Glomerular visceral epithelial cell (primary cell): ENCODE measurements around the gene ITPKB.
A peak's percentile ranks its signal among the peaks of the same experiment; 100 is the strongest.

Experiments
- DNase-seq: peaks from one replicate; pipeline ENCODE4 v3.0.0-alpha.2; 2016; ENCODE audit errors: extremely low spot score

Gene ITPKB

DNA sequence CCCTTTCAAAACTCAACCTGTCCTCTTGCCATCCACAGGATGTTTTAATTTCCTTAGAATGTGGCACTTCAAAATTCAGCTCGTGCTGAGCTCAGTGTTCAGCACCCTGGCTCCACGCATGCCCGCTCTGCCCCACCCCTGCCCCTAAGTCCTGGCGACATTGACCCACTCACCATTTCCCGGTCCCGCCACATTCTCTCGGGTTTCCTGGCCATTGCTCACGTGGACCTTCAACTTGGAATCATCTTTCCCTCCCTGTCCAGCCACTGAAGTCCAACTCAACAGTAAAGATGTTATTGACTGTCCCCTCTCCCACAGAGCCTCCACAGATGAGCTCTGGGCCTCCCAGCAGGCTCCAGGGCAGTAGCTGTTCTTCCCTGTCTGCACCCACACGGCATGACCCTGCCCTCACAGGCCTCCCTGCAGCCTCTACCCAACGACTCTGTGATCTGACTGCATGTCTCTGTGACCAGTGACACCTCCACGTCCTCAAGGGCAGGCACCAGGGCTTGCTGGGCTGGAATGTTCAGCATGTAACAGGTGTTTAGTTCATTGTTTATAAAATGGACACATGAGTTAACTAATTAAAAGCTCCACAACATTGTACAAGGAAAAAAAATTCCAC is 53.8 kb downstream of the ITPKB start:
- DNase-seq: no peak

DNA sequence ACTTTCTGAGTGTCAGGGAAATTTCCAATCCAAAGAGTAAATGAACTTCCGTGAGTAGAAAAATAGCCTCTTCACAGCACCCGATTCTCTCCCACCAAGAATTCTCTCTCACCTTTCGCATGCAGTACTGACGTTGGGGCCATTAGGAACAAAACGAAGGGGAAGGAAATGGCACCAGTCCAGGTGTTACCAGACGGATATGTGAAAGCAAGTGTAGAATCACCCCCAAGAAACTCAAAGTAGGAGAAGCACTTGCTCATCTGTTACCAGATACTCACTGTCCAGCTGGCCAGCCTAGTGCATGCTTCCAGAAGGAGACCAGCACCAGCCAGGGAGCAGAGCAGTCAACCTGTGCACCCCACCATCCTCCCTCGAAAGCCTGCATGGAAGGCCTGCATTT is 55.1 kb downstream of the ITPKB start:
- no peak for DNase-seq

DNA sequence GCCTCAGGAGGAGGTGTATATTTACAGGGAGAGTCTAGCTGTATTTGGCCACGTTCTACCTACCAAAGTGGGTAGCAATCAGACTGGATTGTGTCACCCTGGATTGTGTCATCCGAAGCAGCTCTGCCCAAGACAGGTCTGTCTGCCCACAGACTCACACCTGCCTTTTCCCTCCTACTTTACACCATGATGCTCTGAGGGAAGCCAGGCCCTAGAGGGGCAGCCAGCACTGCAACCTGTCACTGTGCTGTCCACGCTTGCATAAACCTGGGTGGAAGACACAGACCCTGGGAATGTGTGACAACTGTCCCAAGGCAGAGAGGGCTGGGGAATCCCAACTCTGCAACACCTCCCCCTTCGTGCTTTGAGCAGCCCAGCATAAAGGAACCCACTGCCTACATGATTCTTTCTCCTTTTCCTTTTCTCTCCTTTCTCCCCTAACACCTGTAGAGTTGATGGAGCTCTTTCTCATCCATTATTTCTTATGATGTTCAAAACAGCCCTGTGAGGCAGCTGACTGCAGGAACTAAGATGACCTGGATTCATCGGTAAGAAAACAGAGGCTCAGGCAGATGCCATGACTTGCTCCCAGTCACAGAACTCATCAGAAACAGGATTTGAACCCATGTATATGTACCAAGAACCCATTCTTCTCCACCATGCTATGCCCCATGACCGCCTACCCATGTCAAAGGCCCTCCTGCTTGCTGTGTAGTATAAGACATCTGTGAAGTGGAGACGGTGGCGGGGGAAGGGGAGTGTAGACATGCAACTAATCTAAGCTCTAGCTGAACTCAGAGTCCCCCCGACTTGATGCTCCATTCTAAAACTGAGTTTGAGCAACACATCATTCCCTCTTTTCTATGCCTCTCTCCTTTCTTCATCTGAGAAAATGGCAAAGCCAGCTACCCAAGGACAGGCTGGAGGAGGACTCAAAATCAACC is 55.9 kb downstream of the ITPKB start:
- DNase-seq: no peak

DNA sequence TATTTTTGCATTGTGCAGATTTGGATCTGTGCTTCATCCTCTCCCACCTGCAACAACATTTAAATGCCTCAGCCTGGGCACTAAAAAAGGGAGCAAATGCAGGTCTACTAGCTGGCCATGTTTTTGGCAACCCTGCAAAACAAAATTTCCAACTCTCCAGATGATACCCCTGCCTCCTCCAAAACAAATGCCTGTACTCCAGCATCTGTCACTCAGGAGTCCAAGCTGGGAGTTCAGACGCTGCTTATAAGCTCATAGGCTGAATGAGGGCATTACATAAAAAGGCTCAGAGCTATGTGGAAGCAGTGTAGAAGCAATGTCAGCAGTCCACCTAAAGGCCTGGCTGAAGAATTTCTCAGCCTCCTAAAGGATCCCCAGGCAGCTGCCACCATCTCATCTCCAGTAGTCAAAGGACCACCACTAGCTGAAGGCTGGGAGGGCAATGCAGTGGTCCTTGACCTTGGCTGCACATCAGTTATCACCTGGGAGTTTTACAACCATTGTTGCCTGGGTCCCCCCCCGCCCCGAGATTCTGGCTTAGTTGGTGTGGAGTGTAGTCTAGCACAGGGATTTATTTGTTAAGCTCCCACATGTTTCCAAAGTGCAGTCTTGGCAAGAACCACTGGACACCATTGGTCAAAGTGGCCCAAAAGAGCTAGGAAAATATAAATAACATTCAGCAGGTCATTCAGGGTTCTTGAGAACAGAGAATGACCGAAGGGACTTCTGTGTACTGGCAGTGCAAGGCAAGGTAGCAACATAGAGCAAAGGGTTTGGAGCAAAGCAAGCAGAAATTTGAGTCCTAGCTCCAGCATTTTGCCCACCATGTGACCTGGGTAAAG is 57.2 kb downstream of the ITPKB start:
- DNase-seq: no peak

DNA sequence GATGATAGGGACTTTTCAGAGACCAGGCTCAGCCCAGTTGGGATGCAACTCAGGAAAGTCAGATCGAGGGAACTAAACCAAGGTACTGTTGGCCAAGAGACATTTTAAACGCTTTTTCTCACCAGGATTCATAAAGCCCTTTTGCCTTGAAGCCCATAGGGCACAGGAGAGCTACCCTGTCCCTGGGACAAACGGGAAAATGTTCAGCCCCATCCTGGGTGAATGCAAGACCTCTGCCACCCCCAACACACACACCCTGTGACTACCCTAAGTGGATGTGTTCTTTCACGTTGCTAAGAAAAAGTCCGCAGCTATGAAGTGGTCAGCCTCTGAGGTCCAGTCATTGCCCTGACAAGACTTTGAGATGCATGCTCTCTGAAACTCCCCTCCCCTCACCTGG is 58.4 kb downstream of the ITPKB start:
- no peak for DNase-seq

DNA sequence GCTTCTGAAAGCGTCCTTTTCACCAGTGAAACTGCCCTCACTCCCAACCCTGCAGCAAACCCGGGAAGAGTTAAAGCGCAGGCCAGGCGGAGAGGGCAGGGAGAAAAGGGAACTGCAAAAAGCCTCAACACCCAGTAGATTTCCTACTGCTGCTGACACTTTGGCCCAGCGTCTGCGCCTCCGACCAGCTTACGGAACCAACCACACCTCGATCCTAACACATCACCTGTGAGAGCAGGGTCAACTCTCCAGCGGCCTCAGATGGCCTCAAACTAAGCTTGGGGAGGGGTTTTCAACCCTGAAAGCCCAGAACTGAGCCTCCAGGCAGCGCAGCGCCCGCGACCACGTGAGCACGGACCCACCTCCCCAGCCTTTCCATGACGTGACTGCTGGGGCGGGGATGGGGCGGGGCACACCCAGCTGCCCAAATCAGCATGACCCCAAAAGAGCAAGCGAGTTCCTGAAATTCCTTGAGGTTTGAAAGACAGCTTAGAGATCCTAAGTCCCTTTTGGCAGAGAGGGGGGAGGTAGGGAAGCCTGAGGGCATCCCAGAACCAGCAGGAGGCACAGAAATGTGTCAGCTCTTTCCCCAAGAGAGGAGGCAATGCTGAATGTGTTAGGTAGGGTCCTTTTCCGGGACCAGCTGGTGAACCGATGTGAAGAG is 59.1 kb downstream of the ITPKB start:
- DNase-seq: peak; percentile 24

DNA sequence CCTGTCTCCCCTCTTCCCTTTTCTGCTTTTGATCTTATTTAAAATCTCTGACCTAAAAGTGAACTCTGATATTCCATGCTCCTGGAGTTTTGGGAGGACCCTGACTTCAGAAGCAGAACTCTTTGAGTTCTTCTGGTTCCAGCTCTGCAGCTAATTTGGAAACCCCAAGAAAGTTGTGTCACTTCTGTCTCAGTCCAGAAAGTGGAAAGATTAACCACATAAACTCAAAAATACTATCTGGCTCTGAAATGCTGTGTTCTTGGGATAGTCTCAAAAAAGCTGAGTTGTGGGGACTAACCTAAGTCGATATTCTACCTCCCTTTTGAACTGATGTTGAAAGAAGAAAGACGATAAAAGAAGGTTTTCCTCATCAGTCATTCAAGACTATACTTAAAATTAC is 59.8 kb downstream of the ITPKB start:
- no peak for DNase-seq

DNA sequence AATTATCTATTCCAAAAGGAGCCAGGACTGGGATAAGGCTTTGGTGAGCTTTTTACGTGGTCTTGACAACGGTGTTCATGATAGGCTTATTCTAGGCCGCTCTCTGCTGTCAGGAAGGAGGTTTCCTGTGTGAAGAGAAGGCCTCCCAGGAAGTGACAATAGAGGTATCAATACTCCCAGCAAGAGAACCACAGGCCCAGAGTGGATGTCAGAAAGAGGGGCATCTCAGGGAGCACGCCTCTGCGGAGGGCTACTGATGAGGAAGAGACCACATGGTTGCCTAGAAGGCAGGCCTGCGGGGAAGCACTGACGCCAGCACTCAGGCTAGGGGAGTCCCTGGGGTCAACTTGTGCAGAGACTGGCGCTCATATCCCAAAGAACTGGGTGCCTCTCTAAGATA is 60.4 kb downstream of the ITPKB start:
- no peak for DNase-seq

DNA sequence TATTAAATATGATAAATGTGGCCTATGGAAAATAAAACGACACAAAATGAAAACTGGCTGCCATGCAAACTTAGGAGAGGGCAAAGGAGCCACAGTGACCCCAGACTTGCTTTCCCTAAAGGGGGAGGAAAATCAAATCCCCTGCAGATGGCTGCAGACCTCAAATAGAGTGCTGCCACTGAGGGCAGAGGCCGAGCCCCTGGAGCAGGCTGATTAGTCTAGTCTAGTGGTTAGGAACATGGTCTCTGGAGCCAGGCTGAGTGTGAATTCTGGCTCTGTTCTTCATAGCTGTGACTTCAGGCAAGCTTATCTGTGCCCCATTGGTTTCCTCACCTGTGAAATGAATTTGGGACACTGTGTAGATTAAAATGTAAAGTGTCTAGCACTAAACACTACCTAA is 60.8 kb downstream of the ITPKB start:
- DNase-seq: no peak

DNA sequence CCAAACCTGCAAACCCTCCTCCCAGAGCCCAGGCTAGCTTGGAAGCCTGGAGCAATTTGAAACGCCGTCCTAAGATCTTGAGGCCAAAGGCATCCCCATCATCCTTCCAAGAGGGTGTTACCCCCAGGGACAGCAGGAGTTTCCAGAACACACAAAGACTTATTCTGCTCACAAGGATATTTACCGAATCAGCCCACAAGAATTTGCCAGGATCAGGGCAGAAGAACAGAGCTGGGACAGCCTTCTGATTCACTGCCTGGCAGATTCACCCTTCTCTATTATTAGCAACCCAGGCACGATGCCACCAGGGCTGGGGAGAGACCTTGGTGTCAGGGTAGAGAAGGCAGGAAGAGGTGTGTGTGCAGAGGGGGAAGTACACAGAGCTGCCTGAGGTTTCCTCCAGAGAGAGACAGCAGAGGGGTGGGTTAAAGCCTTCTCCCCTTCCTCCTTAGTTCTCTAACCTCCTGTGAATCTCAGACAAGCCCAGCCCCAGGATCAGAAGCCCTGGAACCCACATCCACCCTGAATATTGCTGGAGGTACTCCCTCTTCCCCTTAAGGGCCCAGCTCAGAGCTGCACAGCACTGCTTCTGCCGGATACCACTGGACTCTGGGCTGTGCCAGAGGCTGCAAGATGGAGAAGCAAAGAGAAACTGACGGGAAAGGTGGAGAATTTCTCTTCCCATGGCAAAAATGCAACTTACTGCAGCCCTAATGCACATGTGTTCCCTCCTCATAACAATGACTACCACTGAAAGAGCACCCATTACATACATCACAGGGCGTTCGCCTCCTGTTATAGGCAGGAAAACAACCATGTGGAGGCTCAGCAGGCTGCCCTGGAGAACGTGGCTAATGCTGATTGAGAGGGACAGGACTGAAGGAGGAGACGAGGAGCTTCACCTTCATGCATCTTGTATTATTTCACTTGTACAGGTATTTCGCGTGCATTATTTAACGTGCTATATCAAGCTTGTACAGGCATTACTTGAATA is 61.8 kb downstream of the ITPKB start:
- peak; percentile 74 for DNase-seq

DNA sequence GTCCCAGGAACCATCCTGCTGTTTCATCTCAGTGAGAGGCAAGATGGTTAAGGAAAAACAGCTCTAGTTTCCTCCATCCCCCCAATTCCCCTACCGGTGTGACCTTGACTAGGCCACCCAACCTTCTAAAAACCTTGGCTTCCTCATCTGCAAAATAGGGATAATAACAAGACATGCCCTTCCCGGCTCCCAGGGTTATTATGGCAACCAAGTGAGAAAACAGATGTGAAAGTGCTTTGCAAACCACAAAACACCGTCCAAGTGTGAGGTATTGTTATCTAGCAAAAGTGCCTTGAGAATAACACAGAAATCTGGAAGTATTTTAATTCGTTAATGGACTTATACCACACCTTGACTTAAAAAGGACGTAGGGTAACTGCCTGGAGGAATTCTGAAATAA is 62.7 kb downstream of the ITPKB start:
- peak; percentile 13 for DNase-seq

DNA sequence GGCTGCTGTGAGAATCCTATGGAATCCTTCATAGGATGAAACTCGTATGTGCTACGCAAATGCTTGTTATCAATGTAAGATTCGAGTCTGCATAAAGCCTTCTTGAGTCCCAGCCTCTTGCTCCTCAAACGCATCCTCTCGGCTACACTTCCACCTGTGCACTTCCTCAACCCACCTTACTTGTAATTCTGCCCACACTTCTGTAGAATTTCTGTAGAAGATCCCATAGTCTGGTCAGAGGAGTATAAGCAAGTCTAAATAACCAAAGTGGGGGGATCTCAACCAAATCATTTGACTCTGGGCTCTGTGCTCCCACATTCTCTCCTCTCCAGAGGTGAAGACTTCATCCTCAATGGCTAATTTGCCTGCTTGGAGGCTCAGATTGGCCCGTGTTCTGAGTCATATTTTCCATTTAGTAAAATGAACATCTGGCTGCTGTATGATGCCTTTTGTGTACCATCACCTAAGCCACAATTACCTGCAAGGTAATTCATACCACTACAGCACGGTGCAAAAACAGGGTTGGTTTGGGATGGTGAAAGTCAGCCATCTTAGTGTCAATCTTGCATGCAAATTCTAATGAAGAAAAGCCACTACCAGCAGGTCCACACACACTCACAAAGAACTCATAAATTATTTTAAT is 63.2 kb downstream of the ITPKB start:
- no peak for DNase-seq

DNA sequence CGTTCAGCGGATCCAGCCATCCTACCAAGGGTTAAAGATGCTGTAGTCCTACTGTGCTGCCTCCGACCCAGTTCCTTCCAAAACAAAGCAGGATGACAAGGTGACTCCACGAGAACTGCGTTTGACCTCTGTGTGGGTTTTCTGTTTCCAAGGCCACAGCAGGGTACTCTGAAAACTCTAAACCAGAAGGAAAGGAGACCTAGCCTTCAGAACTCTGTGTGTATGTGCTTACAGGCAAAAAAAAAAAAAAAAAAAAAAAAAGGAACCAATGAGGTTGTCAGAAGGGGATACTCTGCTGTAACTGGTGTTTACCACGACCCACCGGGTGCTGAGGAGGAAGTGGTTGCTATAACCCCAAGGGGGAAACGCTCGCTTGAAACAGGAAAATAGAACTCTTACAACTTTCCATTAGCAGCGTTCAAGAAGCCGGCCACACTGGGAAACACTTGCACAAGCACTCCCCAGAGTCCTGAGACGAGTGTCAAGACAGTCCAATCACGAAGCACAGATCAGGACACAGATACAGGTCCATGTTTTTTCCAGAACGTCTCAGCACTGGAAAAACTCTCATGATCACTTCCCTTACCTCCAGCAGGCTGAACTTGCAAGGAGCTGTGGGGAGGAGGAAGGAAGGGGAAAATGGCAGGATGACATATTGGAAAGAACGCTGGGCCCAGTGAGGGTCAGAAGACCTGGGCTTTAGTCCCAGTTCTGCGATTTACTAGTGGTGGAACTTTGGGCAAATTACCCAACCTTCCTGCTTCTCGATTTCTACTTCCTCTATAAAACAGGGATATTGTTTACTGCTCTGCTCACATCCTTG is 64.0 kb downstream of the ITPKB start:
- DNase-seq: no peak

DNA sequence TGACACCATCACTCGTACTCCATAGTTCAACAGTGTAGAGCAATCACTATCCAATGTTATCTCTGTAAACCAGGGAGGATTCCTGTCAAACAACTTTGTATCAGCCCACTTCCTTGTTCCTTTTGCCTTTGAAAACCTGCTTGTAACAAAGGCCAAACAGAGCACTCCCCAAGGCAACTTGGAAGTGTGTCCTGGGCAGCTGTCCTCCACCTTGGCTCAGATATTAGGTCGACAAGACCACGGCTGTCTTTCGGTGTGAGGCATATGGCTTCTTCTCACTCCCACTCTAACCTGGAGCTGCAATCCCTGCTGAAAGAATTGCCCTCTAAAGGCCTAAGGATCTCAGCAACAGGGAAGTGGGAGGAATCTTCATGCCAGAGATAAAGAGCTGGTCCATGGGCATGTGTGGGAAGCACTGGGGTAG is 66.7 kb downstream of the ITPKB start:
- DNase-seq: no peak

DNA sequence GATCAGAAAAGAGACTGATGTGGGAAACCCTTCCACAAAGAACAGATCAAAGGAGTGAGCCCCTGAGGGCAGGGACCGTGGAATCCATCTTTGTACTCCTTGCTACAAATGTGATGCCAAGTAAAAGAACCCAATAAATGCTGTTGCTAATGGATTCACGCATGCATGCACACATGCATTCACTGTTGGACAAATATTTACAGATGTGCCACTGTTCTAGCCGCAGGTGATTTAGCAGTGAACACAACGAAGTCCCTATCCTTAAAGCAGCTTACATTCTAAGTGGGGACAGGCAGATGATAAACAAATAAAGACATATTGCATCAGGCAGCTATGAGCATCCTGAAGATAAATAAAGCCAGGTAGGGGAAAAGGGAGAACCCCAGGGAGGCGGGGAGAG is 67.8 kb downstream of the ITPKB start:
- no peak for DNase-seq

DNA sequence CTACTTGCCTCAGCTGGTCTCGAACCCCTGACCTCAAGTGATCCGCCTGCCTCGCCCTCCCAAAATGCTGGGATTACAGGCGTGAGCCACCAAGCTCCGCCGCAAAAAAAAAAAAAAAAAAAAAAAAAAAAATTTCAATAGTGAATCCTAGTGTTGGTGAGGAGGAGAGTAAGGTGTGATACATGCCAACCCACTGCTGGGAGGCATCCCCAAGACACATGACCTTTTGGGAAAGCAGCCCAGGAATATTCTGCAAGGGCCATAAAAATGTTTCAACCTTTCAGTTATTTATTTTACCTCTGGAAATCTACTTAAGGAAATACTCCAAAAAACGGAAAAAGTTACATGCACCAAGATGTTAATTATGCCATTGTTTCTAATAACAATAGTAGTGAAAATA is 69.0 kb downstream of the ITPKB start:
- no peak for DNase-seq

DNA sequence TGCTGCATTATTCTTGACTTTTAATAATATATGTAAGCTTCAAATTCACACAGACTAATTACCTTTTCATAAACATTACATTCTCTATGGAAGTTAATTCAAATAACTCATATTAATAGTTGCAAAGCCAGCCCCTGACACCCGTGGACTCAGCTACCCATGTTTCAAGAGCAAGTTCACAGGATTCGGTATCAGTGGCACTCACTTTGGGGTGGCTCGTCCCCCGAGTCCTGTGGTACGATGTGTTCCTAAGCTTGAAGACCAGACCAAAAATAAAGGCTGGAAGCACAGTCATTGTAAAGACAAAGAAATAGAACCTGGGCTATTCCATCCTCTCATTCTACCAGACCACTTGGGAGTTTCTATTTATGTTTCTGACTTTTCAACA is 70.9 kb downstream of the ITPKB start:
- no peak for DNase-seq

DNA sequence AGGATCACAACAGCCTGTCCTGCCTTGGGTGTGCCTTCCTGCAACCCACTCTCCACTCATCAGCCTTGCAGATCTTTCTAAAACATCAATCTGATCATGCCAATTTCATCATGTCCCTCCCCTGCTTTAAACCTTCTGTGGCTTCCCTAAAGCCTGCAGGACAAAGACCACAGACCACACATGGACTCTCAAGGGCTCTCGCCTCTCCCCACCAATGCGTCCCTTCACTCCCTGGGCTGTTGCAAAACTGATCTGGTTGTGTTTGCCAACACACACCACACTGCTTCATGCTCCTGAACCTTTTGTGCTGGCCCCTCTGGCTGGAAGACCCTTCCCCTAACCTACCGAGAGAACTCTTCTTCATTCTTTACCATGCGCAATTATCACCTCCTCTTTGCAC is 72.4 kb downstream of the ITPKB start:
- no peak for DNase-seq

DNA sequence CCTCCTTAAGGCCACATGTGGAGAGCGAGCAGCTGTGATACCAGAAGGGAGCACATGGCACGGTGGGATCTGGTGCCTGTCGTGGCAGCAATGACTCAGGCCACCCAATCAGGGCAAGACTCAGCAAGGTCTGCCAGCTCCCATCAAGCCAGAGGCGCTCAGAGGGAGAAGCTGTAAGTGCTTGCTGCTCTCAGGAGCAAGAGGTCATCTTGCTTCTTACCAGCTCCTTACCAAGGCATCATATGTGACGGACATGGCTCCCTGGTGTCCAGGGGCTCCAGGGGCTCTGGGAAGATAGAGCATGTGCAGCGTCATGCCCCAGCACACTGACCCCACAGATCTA is 72.9 kb downstream of the ITPKB start:
- no peak for DNase-seq
